Keratinocyte (primary cell): Measurements from ENCODE around the gene ENOSF1.
"Not testable (repeated sequence)": the region's sequence is repeated elsewhere in the genome, so short reads cannot be mapped to it uniquely, and the experiment has no call there.

Source experiments
- EZH2 ChIP-seq: IDR thresholded peaks from one replicate; pipeline ENCODE4 v1.6.1; 2012; ENCODE audit warnings: inconsistent platforms, mild to moderate bottlenecking, low read length, moderate library complexity
- TF ChIP-seq, protein P1 (sequence below), 3 experiments: IDR thresholded peaks in 1 of 3; conservative IDR thresholded peaks in 1 of 3; optimal IDR thresholded peaks in 1 of 3; 2 replicates in 2 of 3; 3 replicates in 1 of 3; pipeline versions ENCODE3 to v1.5.1; 2011; ENCODE audit warnings: low read length in 3 of 3, mild to moderate bottlenecking in 3 of 3, moderate library complexity in 2 of 3, control low read depth in 1 of 3, inconsistent platforms in 1 of 3; ENCODE audit not compliant: insufficient read depth in 2 of 3; ENCODE audit errors: extremely low read depth in 1 of 3

DNA sequence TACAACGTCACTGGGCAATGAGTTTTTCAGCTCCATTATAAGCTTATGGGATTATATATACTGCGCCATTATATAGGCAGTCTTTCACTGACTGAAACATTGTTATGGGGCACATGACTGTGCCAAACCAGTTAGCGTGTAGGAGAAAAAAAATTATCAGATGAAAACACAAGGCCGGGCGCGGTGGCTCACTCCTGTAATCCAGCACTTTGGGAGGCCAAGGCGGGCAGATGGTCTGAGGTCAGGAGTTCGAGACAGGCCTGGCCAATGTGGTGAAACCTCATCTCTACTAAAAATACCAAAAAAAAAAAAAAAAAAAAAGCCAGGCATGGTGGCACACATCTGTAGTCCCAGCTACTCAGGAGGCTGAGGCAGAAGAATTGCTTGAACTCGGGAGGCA is 30.0 kb downstream of the ENOSF1 start:
- TF ChIP-seq, protein P1, sequence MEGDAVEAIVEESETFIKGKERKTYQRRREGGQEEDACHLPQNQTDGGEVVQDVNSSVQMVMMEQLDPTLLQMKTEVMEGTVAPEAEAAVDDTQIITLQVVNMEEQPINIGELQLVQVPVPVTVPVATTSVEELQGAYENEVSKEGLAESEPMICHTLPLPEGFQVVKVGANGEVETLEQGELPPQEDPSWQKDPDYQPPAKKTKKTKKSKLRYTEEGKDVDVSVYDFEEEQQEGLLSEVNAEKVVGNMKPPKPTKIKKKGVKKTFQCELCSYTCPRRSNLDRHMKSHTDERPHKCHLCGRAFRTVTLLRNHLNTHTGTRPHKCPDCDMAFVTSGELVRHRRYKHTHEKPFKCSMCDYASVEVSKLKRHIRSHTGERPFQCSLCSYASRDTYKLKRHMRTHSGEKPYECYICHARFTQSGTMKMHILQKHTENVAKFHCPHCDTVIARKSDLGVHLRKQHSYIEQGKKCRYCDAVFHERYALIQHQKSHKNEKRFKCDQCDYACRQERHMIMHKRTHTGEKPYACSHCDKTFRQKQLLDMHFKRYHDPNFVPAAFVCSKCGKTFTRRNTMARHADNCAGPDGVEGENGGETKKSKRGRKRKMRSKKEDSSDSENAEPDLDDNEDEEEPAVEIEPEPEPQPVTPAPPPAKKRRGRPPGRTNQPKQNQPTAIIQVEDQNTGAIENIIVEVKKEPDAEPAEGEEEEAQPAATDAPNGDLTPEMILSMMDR (optimal IDR thresholded peaks at IDR 0.05 in 1 of 3, IDR thresholded peaks at IDR 0.05 in 1 of 3, conservative IDR thresholded peaks at IDR 0.05 in 1 of 3; ENCODE audit: extremely low read depth in 1 of 3, insufficient read depth in 2 of 3, low read length in 3 of 3): not testable (repeated sequence)
- TF ChIP-seq EZH2: not testable (repeated sequence)
